Subcutaneous adipose tissue (tissue), 4 donors: ENCODE measurements around the gene QARS1. TPM values are rescaled to one million over a fixed set of nuclear protein-coding genes. Genes with fewer than 3 reads are reported as not detected.

ENCODE experiments used
- total RNA-seq, 4 donors: library from RNA; depleted of rRNA; stranded (reverse); fragments of >200 nt; gene quantifications; one replicate each; pipeline ENCODE4 v1.1.0, GENCODE V29; 2016
- TF ChIP-seq, protein P1 (sequence below): fragments of 450-650 bp; IDR thresholded peaks from one replicate; pipeline ENCODE4 v1.5.1; 2016; ENCODE audit warnings: low read depth, mild to moderate bottlenecking, control low read depth, antibody characterized with exemption, moderate library complexity

The QARS1 gene
- total RNA-seq, 4 donors from 2014 or later, result 198 to 233 (median 211) TPM

DNA sequence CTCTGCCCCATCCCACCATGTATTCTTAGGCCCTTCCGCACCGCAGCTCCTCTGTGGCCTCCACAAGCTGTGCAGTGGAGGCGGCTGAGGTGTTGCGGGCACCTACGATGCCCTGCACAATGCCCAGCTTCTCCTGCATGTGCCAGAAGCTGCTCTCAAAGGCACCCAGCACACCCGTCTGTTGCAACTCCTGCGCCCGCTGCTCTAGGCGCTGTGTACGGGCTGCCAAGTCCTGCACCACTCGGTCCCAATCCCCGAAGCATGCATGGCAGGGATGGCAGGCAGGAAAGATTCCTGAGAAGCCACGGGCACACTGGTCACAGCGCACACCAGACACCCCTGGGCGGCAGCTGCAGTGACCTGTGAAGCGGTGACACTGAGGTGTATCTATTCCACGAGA is 19.1 kb upstream of the QARS1 start:
- TF ChIP-seq, protein P1, sequence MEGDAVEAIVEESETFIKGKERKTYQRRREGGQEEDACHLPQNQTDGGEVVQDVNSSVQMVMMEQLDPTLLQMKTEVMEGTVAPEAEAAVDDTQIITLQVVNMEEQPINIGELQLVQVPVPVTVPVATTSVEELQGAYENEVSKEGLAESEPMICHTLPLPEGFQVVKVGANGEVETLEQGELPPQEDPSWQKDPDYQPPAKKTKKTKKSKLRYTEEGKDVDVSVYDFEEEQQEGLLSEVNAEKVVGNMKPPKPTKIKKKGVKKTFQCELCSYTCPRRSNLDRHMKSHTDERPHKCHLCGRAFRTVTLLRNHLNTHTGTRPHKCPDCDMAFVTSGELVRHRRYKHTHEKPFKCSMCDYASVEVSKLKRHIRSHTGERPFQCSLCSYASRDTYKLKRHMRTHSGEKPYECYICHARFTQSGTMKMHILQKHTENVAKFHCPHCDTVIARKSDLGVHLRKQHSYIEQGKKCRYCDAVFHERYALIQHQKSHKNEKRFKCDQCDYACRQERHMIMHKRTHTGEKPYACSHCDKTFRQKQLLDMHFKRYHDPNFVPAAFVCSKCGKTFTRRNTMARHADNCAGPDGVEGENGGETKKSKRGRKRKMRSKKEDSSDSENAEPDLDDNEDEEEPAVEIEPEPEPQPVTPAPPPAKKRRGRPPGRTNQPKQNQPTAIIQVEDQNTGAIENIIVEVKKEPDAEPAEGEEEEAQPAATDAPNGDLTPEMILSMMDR, result no peak

DNA sequence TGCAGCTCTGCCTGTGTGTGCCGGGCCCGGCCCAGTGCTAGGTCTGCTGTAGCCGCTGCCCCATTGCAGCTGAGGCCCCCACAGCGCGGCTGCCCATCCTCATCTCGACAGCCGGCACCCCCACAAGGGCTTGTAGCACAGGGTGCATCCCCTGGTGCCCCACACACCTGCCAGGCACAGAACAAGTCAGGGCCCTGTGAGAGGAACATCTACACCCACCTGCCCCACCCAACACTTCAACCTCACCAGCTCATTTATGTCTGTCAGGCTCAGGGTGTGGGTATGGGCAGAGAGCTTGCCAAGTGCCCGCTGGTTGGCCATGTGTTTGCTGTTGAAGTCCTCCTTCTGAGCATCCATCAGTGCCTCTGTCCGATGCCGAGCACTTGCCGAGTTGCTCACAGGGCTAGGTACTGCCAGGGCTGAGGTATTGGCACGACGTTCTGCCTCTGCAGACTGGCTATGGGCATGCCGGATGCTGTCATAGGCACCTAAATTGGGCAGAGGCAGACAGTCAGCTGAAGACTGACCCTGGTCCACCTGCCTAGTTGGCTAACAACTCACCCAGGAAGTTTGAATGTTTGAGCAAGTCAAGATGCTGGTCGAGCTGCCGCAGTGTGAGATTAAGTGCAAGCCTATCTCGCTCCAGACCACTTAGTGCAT is 18.5 kb upstream of the QARS1 start:
- TF ChIP-seq, protein P1, result no peak

DNA sequence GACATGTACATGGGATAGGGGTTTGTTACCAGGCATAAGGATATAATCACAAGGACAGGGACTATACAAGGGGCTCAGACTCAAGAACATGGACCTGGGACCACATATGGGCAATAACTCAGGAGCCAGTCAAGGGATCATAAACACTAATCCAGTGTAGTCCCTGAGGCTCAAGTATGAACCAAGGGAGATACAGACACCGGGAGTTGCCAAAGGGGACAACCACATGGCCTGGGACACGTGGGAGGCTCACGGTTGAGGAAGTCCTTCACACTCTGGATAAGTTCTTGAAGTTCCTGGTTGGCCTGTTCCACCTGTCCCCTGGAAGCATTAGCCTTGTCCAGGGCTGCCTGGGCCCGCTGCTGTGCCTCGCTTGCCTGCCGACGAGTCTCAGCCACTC is 17.9 kb upstream of the QARS1 start:
- TF ChIP-seq, protein P1, result no peak

DNA sequence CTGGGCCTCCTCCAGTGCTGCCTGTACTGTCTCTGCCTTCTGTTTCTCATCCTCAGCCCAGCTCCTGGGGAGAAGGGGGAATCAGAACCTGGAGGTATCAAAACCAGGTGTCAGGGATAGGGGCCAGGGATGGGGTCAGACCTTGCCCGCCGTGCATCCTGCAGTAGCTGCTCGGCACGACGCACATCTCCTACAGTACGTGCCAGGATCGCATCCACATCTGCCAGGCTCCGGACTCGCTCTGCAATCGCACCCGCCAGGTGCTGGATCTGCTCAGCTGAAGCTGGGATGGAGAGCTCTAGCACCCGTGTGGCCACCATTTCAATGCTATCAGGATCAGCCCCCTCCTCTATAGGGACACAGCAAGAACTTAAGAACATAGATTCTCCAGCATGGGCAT is 17.5 kb upstream of the QARS1 start:
- TF ChIP-seq, protein P1, result no peak

DNA sequence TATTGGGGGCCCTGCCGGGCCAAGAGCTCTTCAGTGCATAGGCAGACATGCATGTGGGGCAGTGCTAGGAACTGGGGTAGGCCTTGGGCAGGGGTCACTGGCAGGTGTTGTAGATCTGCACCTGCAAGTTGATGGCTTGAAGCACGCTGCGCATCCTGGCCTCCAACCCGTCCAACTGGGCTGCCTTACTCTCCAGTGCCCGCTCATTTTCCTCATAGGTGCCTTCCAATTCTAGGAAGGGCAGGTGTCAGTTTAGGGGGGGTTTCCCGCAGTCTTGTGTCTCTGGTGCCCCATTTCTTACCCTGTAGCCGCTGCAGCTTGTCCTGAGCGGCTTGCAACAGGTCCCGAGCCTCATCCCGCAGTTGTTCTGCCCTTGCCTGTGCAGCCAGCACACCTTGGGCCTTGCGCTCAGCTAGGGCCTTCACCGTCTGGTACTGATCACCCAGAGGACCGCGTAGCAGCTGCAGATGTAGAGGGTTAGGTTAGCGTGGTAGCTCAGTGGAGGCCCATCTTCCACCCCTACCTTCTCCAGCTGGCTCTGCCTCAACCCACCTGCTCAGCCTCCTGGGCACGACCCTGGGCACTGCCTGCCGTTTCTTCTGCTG is 16.7 kb upstream of the QARS1 start:
- TF ChIP-seq, protein P1, result no peak

DNA sequence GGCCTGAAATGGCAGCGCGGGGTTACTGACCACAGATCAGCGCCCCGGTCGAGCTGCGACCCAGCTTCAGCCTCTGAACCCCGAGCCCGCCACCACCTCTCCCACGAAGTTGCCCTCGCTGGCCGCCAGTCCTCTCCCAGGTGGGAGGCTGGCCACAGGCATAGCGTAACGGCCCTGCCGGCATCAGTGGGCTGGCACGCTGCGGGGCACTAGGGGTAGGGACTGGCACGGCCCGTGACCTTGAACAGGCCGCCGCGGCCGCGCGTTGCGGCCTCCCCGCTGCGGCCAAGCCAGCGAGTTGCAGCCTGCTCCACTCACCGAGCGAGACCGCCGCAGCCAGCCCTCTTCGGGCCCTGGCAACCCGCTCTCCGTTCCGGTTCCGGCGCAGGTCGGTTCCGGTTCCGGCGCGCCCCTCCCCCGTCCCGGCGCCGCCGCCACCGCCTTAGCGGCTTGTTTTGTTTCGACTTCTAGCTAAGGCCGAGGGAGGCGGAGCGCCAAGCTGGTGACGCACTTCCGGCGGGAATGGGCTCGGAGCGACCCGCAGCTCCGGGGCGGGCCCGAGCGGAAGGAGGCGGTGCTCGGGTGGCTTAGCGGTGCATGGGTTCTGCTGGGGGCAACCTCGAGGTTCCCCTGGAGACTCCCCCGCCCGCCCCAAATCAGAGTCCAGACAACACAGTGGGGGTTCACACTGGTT is 16.0 kb upstream of the QARS1 start, which contains the start of gene USP19:
Gene USP19 (minus strand): TSS at position 386 of the 694 bp plus-strand sequence. CDS start 1,678 bp downstream, outside the sequence.
- TF ChIP-seq, protein P1, result no peak

DNA sequence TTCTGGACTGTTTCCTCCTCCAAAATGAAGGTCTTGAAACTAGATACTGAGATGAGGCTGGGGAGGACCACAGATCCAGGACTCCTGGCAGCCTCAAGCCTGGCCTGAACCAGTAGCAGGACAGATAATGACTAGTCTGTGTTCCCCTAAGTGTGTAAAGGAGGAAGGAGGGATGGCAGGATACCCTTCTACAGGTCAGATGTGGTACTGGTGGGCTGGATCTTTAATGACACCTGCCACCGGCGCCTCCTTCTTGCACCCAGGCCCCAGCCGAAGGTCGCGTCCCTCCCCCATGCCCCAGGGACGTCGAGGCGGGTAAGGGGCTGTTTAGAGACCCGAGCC is 15.5 kb upstream of the QARS1 start:
- TF ChIP-seq, protein P1, result no peak
